GM10248 (cell line): ENCODE results near the gene AIG1.

Source experiments
- CTCF ChIA-PET: fragments of 300-600 bp; sonication (Branson Sonifier 250); formaldehyde crosslinking; extraction: SDS; loops from one replicate; lab custom pipeline; 2021; ENCODE audit warnings: antibody characterized with exemption; lab: Yijun Ruan, JAX
- POLR2A ChIA-PET: fragments of 350-650 bp; sonication (Branson Sonifier 250); formaldehyde crosslinking; extraction: SDS; loops from one replicate; lab custom pipeline; 2020; ENCODE audit warnings: antibody characterized with exemption; lab: Yijun Ruan, JAX
- DNase-seq: peaks from one replicate; pipeline ENCODE4 v3.0.0; 2012; ENCODE audit errors: extremely low spot score
- TF ChIP-seq, protein P1 (sequence below): IDR thresholded peaks from 2 replicates; pipeline ENCODE4 v1.5.1; 2012; ENCODE audit warnings: mild to moderate bottlenecking, low read depth; ENCODE audit errors: extremely low read depth, missing control alignments, control extremely low read depth

The AIG1 gene

DNA sequence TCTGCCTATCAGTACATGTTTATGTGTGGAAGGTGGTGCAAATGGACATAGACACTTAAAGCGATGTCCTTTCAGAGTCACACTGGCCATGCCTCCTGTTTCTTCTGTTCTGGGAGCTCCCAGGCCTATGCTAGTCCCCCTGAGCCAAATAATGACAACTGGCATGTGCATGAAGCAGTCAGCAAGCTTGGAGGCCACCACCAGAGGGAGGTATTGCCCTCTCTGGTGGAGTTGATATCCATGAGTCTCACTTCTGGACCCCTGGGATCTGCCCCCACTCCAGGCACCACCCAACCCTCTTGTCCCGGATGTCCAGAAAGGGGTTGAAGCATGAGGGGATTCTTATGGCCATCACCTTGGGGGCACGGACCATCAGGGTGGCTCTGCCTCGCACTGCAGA is 172.2 kb downstream of the AIG1 start:
- peak; percentile 52 for DNase-seq
- CTCF ChIA-PET, result interaction anchor here (0.7 to 5.1 kb wide), 20 partner anchors 10 to 540 kb away, joined by 3 to 75 read pairs (median 4); no protein-coding TSS in a partner anchor
- POLR2A ChIA-PET, result no interaction called here
- TF ChIP-seq, protein P1, sequence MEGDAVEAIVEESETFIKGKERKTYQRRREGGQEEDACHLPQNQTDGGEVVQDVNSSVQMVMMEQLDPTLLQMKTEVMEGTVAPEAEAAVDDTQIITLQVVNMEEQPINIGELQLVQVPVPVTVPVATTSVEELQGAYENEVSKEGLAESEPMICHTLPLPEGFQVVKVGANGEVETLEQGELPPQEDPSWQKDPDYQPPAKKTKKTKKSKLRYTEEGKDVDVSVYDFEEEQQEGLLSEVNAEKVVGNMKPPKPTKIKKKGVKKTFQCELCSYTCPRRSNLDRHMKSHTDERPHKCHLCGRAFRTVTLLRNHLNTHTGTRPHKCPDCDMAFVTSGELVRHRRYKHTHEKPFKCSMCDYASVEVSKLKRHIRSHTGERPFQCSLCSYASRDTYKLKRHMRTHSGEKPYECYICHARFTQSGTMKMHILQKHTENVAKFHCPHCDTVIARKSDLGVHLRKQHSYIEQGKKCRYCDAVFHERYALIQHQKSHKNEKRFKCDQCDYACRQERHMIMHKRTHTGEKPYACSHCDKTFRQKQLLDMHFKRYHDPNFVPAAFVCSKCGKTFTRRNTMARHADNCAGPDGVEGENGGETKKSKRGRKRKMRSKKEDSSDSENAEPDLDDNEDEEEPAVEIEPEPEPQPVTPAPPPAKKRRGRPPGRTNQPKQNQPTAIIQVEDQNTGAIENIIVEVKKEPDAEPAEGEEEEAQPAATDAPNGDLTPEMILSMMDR, result peak; percentile 38

DNA sequence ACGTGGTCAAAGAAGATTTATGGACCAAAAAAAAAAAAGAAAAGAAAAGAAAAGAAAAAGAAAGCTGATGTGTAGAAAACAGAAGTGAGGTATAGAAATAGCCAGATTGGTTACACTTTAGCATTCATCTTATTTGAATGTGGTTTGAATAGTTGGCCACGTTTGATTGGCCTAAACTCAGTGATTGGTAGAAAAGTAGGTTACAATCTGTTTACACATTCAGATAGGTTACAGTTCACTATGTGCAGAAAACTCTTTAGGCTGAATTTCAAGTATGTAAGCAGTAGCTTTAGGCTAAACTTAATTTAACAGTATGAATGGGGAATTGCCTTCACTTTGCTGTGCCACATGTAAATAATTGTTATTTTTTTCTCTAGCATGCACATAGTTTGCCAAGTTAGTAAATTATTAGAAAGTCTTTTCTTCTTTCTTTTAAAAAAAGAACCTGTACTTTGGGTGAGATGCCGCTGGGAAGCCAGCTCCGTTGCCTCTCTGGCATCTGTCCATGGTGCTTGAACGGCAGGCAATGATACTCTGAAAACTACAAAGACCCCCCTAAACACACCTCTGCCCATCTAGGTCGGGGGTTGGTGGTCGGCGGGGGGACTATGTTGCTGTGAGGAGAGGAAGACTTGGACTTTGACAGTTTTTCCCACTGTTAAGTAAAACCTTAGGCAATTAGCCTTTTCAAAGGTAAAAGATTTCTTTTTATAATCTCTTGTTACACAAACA is 173.0 kb downstream of the AIG1 start:
- ChIA-PET CTCF (interaction anchor here (0.6 to 5.1 kb wide), 7 partner anchors 9 to 615 kb away, joined by 3 to 75 read pairs (median 5); no protein-coding TSS in a partner anchor), POLR2A (no interaction called here)
- DNase-seq, result no peak
- TF ChIP-seq, protein P1, result no peak

DNA sequence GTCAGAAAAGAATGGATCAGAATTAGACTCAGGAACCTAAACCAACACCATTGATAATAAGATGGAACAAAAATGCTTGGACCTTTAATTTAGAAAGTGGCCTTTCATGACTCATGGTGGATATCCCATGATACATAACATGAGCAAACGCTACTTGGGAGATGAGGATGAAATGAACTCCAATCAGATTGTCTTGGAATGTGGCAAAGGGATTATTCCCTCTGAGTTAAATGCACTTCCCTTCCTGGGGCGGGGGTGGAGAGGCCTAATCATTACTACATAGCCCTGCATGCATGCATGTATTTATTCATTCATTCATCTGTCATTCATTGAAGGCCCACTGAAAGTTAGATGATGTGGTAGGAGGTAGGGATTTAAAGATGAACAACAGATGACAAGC is 174.0 kb downstream of the AIG1 start:
- TF ChIP-seq, protein P1, result no peak
- DNase-seq, result no peak
- ChIA-PET POLR2A (no interaction called here), CTCF (interaction anchor here (1.4 to 5.1 kb wide), 3 partner anchors 13 to 192 kb away, joined by 3 to 75 read pairs (median 33); no protein-coding TSS in a partner anchor)

DNA sequence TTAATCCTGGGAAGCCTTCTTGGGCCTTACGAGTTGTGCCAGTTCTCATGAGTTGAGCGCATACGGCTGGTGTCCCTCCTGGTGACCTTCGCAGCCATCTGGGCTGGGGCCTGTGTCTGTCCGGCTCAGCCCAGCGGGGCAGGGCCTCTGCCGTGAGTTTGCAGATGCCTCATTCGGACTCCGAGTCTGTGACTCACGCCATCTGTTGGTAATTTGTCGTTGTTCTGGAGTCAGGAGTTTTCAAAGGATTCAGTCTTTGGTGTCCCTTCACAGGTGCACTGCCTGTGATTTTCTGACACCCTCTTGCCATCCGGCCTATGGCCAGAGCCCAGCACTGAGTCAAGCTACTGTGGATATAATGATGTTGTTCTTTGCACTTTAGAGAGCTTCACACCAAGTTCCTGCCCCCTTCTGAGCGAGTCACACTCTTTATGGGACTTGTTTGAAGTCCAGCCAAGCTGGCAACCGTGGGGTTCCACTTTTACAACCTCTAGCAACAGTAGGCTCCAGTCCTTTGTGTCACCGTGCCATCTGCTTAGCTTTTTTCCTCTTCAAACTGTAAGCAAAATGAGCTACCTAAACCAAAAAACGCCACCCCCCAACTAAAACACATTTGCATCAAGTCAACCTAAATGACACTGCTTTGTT is 175.6 kb downstream of the AIG1 start:
- ChIA-PET POLR2A (no interaction called here), CTCF (interaction anchor here (1.4 kb wide), 1 partner anchor 15 kb away, joined by 4 read pairs; no protein-coding TSS in a partner anchor)
- DNase-seq, result no peak
- TF ChIP-seq, protein P1, result no peak

DNA sequence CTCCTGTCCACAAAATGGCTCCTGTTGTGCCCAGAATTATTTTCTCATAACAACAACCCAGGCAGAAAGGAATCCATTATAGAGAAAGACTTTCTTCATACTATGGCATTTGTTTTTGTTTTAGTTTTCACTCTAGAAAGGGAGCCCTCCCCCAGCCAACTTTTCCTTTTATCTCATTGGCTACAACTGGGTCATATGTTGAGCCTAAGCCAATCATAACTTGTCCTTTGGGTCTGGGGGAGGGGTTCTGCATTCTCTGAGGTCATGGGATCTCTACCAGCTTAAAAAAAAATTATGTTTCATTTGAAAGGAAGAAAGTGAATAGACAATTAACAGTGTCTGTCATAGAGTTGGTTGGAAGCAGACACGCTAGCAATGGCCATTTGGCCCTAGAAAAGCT is 177.6 kb downstream of the AIG1 start:
- ChIA-PET POLR2A (no interaction called here), CTCF (interaction anchor here (0.6 to 1.0 kb wide), 3 partner anchors 11 to 62 kb away, joined by 3 read pairs; no protein-coding TSS in a partner anchor)
- no peak for DNase-seq
- TF ChIP-seq, protein P1, result no peak

DNA sequence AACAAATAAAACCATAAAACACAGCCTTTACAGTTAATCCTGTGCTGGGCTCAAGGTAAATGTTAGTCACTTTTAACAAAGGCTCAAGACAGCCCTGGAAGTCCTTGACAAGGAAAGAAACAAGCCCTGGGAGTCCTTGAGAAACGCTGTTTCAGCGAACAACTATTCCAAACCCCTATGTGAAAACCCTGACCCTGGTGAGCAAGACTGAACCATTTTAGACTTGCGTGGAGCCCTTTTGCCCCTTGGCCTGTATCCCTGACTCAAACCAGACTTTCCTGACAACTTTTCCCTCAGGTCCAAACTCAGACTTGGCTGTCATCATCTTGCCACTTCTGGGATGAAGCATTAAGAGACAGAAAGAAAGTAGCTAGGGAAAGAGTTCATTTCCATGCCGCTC is 180.4 kb downstream of the AIG1 start:
- no peak for DNase-seq
- TF ChIP-seq, protein P1, result no peak
- ChIA-PET CTCF (interaction anchor here (1.1 to 1.4 kb wide), 3 partner anchors 17 to 39 kb away, joined by 3 to 4 read pairs (median 3); no protein-coding TSS in a partner anchor), POLR2A (no interaction called here)
